ENCODE results near the gene CRHR2. TPM values are rescaled to one million over a fixed set of nuclear protein-coding genes. Genes with fewer than 3 reads are reported as not detected.

CRHR2 gene
- total RNA-seq, 1 donor from 2014 or later, result not detected

DNA sequence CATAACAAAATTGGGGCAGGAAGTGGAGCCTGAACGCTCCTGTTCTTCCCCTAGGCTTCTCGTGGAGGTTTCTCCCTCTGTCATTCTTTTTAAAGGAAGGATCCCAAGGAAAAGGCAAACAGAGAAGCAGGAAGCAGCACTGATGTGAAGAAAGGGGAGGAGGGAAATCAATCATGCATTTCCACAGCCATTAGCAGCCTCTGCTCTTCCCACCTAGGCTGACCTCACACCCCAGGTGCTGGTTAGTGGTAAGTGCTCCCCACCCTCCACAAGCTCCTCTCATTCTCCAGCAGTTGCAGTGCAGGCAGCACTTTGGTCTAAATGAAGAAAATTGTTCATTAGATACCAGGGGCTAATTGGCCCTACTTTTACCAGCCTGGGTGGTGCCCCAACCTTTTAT lies 2.6 kb downstream of the CRHR2 start:
- intact Hi-C loops (cut with DNase I), result no loop called here
- H3K27me3 ChIP-seq (ENCODE audit: low read depth), result peaks cover 41% of the 10 kb centered on the region
- TF ChIP-seq, protein P1, sequence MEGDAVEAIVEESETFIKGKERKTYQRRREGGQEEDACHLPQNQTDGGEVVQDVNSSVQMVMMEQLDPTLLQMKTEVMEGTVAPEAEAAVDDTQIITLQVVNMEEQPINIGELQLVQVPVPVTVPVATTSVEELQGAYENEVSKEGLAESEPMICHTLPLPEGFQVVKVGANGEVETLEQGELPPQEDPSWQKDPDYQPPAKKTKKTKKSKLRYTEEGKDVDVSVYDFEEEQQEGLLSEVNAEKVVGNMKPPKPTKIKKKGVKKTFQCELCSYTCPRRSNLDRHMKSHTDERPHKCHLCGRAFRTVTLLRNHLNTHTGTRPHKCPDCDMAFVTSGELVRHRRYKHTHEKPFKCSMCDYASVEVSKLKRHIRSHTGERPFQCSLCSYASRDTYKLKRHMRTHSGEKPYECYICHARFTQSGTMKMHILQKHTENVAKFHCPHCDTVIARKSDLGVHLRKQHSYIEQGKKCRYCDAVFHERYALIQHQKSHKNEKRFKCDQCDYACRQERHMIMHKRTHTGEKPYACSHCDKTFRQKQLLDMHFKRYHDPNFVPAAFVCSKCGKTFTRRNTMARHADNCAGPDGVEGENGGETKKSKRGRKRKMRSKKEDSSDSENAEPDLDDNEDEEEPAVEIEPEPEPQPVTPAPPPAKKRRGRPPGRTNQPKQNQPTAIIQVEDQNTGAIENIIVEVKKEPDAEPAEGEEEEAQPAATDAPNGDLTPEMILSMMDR (IDR thresholded peaks at IDR 0.05), result no peak
- H3K9me3 ChIP-seq, result no peaks in the 10 kb centered on the region
- DNase-seq, result no peak
- no peak overlapping the region for H3K4me3 ChIP-seq
- H3K27ac ChIP-seq, result no peak overlapping the region
- ATAC-seq, result no peak
- no peaks in the 10 kb centered on the region for H3K36me3 ChIP-seq
- peaks cover 13% of the 10 kb centered on the region for H3K4me1 ChIP-seq

DNA sequence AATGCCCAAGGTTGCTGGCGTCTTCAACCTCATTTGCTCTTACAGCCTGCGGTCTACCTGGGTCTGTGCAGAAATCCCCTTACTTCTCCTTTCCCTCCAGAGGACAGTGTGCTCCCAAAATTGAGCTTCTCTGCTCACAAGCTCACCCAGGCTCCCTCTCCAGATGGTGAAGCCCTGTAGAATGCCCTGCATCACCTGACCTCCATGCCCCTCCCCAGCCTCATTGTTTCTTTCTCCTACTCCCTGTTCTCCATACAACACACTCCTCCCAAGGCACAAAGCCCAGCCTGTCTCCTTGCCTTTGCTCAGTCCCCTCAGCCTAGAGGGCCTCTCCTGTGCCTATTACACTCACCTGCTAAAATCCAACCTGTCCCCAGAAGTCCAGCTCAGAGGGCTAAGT lies 3.5 kb downstream of the CRHR2 start:
- no peak overlapping the region for H3K27ac ChIP-seq
- no peak for ATAC-seq
- H3K27me3 ChIP-seq (ENCODE audit: low read depth), result peaks cover 41% of the 10 kb centered on the region
- intact Hi-C loops (cut with DNase I), result no loop called here
- H3K9me3 ChIP-seq, result no peaks in the 10 kb centered on the region
- TF ChIP-seq, protein P1 (IDR thresholded peaks at IDR 0.05), result no peak
- H3K4me1 ChIP-seq, result peaks cover 13% of the 10 kb centered on the region
- DNase-seq, result no peak
- H3K36me3 ChIP-seq, result no peaks in the 10 kb centered on the region
- no peak overlapping the region for H3K4me3 ChIP-seq

DNA sequence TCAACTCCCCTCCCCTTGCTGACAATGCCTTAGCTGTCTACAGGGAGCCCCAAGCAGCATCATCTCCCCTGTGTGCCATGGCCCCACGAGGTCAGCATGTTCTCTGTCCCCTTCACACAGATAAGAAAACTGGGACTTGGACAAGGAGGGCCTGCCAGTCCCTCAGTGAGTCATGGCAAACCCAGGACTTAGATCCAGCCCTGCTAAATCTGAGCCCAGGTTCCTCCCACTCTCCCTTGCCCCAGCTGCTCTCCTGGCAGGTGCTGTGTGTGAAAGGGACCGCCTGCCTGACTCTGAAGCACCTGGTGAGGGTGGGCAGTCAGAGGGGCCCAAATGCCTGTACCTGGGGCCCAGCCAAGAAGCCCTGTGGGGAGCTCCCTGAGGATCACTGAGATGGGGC lies 7.4 kb downstream of the CRHR2 start:
- DNase-seq, result no peak
- intact Hi-C loops (cut with DNase I), result no loop called here
- H3K9me3 ChIP-seq, result no peaks in the 10 kb centered on the region
- no peak overlapping the region for H3K4me3 ChIP-seq
- H3K27ac ChIP-seq, result no peak overlapping the region
- no peak for ATAC-seq
- peaks cover 11% of the 10 kb centered on the region for H3K27me3 ChIP-seq (ENCODE audit: low read depth)
- TF ChIP-seq, protein P1 (IDR thresholded peaks at IDR 0.05), result no peak
- no peaks in the 10 kb centered on the region for H3K36me3 ChIP-seq
- H3K4me1 ChIP-seq, result no peaks in the 10 kb centered on the region

DNA sequence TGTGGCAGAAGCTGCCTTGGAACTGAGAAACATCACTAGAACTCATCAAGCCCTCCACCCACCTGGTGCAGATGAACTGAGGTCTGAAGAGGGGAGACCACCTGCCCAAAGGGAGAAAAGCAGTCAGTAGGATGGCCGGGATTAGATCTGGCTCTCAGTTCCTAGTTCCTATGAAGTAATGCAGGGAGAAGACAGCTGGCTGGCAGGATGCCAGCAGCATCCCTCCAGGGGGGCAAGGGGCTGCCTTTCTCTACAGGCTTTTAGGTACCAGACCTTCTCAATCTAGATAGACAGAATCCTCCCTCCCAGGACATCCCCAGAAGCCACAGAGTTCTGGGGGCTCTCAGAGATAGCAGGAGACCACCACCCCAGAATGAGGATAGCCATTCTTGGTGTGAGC lies 7.8 kb downstream of the CRHR2 start:
- intact Hi-C loops (cut with DNase I), result no loop called here
- TF ChIP-seq, protein P1 (IDR thresholded peaks at IDR 0.05), result no peak
- H3K4me1 ChIP-seq, result no peaks in the 10 kb centered on the region
- no peak for DNase-seq
- ATAC-seq, result no peak
- no peak overlapping the region for H3K4me3 ChIP-seq
- H3K36me3 ChIP-seq, result no peaks in the 10 kb centered on the region
- H3K27me3 ChIP-seq (ENCODE audit: low read depth), result peaks cover 6% of the 10 kb centered on the region
- H3K27ac ChIP-seq, result no peak overlapping the region
- H3K9me3 ChIP-seq, result no peaks in the 10 kb centered on the region

DNA sequence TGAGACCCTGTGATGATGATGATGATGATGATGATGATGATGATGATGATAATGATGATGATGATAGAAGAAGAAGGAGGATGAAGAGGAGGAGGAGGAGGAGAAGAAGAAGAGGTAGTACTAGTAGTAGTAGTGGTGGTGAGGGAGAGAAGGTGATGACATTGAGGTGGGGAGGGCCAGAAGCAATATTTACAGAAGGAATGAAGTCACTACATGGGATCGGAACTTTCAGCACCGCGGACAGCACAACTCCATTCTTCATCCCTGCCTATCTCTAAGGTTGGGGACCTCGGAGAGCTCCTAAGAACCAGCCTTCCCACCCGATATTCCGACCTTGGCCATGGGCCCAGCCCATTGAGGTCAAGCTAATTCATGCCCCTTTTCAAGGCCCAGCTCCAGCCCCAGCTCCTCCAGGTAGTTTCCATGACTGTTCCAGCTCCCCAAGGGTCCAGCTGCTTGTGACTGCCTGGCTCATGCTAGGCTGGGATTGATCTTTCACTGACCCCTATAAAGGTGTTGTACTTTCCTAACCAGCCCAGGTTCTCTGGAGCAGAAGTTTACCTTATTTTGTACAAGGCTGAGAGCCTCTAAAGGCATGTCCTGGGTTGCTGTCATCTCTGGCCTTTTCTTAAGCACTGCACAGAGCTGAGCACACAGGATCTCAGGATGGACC lies 10.3 kb downstream of the CRHR2 start:
- ATAC-seq (peak; percentile 38 to 57), DNase-seq (no peak)
- TF ChIP-seq, protein P1 (IDR thresholded peaks at IDR 0.05), result no peak
- no peaks in the 10 kb centered on the region for H3K27me3 ChIP-seq (ENCODE audit: low read depth)
- H3K27ac ChIP-seq, result no peak overlapping the region
- no peaks in the 10 kb centered on the region for H3K9me3 ChIP-seq
- intact Hi-C loops (cut with DNase I), result no loop called here
- H3K36me3 ChIP-seq, result no peaks in the 10 kb centered on the region
- H3K4me1 ChIP-seq, result no peaks in the 10 kb centered on the region
- H3K4me3 ChIP-seq, result no peak overlapping the region
